Measurements from ENCODE around the gene TTC32. TPM values are rescaled to one million over a fixed set of nuclear protein-coding genes. Genes with fewer than 3 reads are reported as not detected.
"Not testable (repeated sequence)": the region's sequence is repeated elsewhere in the genome, so short reads cannot be mapped to it uniquely, and the experiment has no call there.

TTC32 gene
- total RNA-seq, 1 donor from 2014 or later = 16.1 TPM

- peak; percentile 46 for DNase-seq (ENCODE audit: extremely low spot score, unreplicated experiment)
- Mint-ChIP-seq H3K9me3 (ENCODE audit: unreplicated experiment) (no peaks in the 10 kb centered on the region), H3K27me3 (ENCODE audit: unreplicated experiment) (no peaks in the 10 kb centered on the region), H3K4me3 (ENCODE audit: unreplicated experiment) (no peak overlapping the region), H3K4me1 (ENCODE audit: unreplicated experiment) (no peaks in the 10 kb centered on the region), H3K36me3 (ENCODE audit: unreplicated experiment) (no peaks in the 10 kb centered on the region), H3K27ac (ENCODE audit: unreplicated experiment) (no peak overlapping the region)
- TF ChIP-seq CTCF (IDR thresholded peaks at IDR 0.05) = no peak
These were observed 19.5 kb downstream of the TTC32 start for GRCh38 chr2:19882286-19882685.

GRCh38 chr2:19881908-19882265 is 19.9 kb downstream of the TTC32 start:
- H3K9me3 Mint-ChIP-seq (ENCODE audit: unreplicated experiment) = no peaks in the 10 kb centered on the region

GRCh38 chr2:19881221-19881907 is 20.4 kb downstream of the TTC32 start:
- no peaks in the 10 kb centered on the region for H3K36me3 Mint-ChIP-seq (ENCODE audit: unreplicated experiment)
- no peaks in the 10 kb centered on the region for H3K4me1 Mint-ChIP-seq (ENCODE audit: unreplicated experiment)
- TF ChIP-seq CTCF (IDR thresholded peaks at IDR 0.05) = no peak
- no peaks in the 10 kb centered on the region for H3K9me3 Mint-ChIP-seq (ENCODE audit: unreplicated experiment)
- no peaks in the 10 kb centered on the region for H3K27me3 Mint-ChIP-seq (ENCODE audit: unreplicated experiment)
- no peak overlapping the region for H3K4me3 Mint-ChIP-seq (ENCODE audit: unreplicated experiment)
- H3K27ac Mint-ChIP-seq (ENCODE audit: unreplicated experiment) = no peak overlapping the region
- DNase-seq (ENCODE audit: extremely low spot score, unreplicated experiment) = peak; percentile 51

More at GRCh38 chr2:19881908-19882265, 19.9 kb downstream of the TTC32 start:
- peak; percentile 15 for DNase-seq (ENCODE audit: extremely low spot score, unreplicated experiment)
- no peaks in the 10 kb centered on the region for H3K4me1 Mint-ChIP-seq (ENCODE audit: unreplicated experiment)
- no peaks in the 10 kb centered on the region for H3K36me3 Mint-ChIP-seq (ENCODE audit: unreplicated experiment)
- no peak for TF ChIP-seq CTCF (IDR thresholded peaks at IDR 0.05)
- no peaks in the 10 kb centered on the region for H3K27me3 Mint-ChIP-seq (ENCODE audit: unreplicated experiment)
- no peak overlapping the region for H3K4me3 Mint-ChIP-seq (ENCODE audit: unreplicated experiment)
- no peak overlapping the region for H3K27ac Mint-ChIP-seq (ENCODE audit: unreplicated experiment)

- H3K4me3 Mint-ChIP-seq (ENCODE audit: unreplicated experiment); H3K9me3 Mint-ChIP-seq (ENCODE audit: unreplicated experiment); DNase-seq (ENCODE audit: extremely low spot score, unreplicated experiment); H3K36me3 Mint-ChIP-seq (ENCODE audit: unreplicated experiment); H3K4me1 Mint-ChIP-seq (ENCODE audit: unreplicated experiment); H3K27ac Mint-ChIP-seq (ENCODE audit: unreplicated experiment); H3K27me3 Mint-ChIP-seq (ENCODE audit: unreplicated experiment): not testable (repeated sequence)
These were observed 21.6 kb downstream of the TTC32 start for GRCh38 chr2:19880191-19880590.

GRCh38 chr2:19879120-19879519 is 22.7 kb downstream of the TTC32 start:
- H3K9me3 Mint-ChIP-seq (ENCODE audit: unreplicated experiment) = no peaks in the 10 kb centered on the region
- H3K36me3 Mint-ChIP-seq (ENCODE audit: unreplicated experiment) = peaks cover under 1% of the 10 kb centered on the region
- peak; percentile 73 for DNase-seq (ENCODE audit: extremely low spot score, unreplicated experiment)
- H3K27me3 Mint-ChIP-seq (ENCODE audit: unreplicated experiment) = no peaks in the 10 kb centered on the region
- no peak overlapping the region for H3K27ac Mint-ChIP-seq (ENCODE audit: unreplicated experiment)
- H3K4me1 Mint-ChIP-seq (ENCODE audit: unreplicated experiment) = peaks cover 5% of the 10 kb centered on the region
- no peak for TF ChIP-seq CTCF (IDR thresholded peaks at IDR 0.05)
- H3K4me3 Mint-ChIP-seq (ENCODE audit: unreplicated experiment) = no peak overlapping the region

Data from osteocyte (in vitro differentiated cells).